Small intestine (tissue), 7 donors: ENCODE results near the gene BAG5. TPM values are rescaled to one million over a fixed set of nuclear protein-coding genes. Genes with fewer than 3 reads are reported as not detected.
A peak's percentile ranks its signal among the peaks of the same experiment; 100 is the strongest.

Experiments
- DNase-seq, 2 donors: peaks; one replicate each; pipeline versions ENCODE4 v3.0.0 to v3.0.0-alpha.2; 2013
- FAIRE-seq: peaks from 2 replicates; lab custom pipeline; 2012; peaks lifted over from hg19 to GRCh38; lab: Jason Lieb, UNC
- H3K27ac ChIP-seq, 3 donors: one replicate each; pipeline ENCODE4 v1.5.1; 2013; ENCODE audit warnings: low read length in 2 of 3, mild to moderate bottlenecking in 2 of 3, control low read depth in 1 of 3, inconsistent platforms in 1 of 3, low read depth in 1 of 3, moderate library complexity in 1 of 3
- H3K27me3 ChIP-seq, 3 donors: one replicate each; pipeline ENCODE4 v1.6.1; 2013; ENCODE audit warnings: low read length in 3 of 3, inconsistent platforms in 1 of 3; ENCODE audit not compliant: control insufficient read depth in 3 of 3, insufficient read depth in 3 of 3
- H3K36me3 ChIP-seq, 3 donors: one replicate each; pipeline ENCODE4 v1.6.1; 2013; ENCODE audit warnings: low read length in 3 of 3, inconsistent platforms in 1 of 3, low read depth in 1 of 3, mild to moderate bottlenecking in 1 of 3, moderate library complexity in 1 of 3; ENCODE audit not compliant: control insufficient read depth in 3 of 3, insufficient read depth in 2 of 3
- H3K4me1 ChIP-seq, 3 donors: one replicate each; pipeline ENCODE4 v1.6.1; 2013; ENCODE audit warnings: low read length in 2 of 3, inconsistent platforms in 1 of 3, low read depth in 1 of 3, mild to moderate bottlenecking in 1 of 3, moderate library complexity in 1 of 3; ENCODE audit not compliant: control insufficient read depth in 3 of 3, insufficient read depth in 2 of 3
- H3K4me3 ChIP-seq, 3 donors: one replicate each; pipeline ENCODE4 v1.5.1; 2013; ENCODE audit warnings: low read length in 3 of 3, control low read depth in 1 of 3, inconsistent platforms in 1 of 3, low read depth in 1 of 3, mild to moderate bottlenecking in 1 of 3, moderate library complexity in 1 of 3
- H3K9me3 ChIP-seq, 2 donors: one replicate each; pipeline ENCODE4 v1.6.1; 2013; ENCODE audit warnings: low read depth in 1 of 2, low read length in 1 of 2; ENCODE audit not compliant: control insufficient read depth in 2 of 2, insufficient read depth in 1 of 2
- WGBS, 3 donors: extraction: QIAGEN DNeasy Blood & Tissue Kit; methylation state at CpG; one replicate each; pipeline ENCODE4 v1.1.7; 2013; 5-methylcytosine and 5-hydroxymethylcytosine counted together
- polyA plus RNA-seq, 4 donors: library from polyadenylated mRNA; stranded (reverse) in 3 of 4; unstranded in 1 of 4; fragments of 200-250 nt in 3 of 4; fragments of 120-200 nt in 1 of 4; gene quantifications; one replicate each; pipeline versions ENCODE4 v1.2.1 to v1.2.3, GENCODE V29; 2013
- donor health status: healthy with polysubstance abuse.
- donor health status: control.
- donor health status: control.
- donor health status: Bipolar disorder and iron deficiency.
- donor health status: healthy.

Gene BAG5
- polyA plus RNA-seq, 4 donors = 8.5 to 21.8 (median 12.6) TPM

- Histone ChIP-seq H3K9me3 (no peaks in the 10 kb centered on the region), H3K4me3 (no peak overlapping the region), H3K36me3 (peaks cover 0 to 56% (median 2%) of the 10 kb centered on the region in 3 donors), H3K27me3 (no peaks in the 10 kb centered on the region), H3K27ac (peak overlapping the region in 2 of 3 donors; percentile 8 to 60), H3K4me1 (peaks cover 0 to 5% (median 0%) of the 10 kb centered on the region in 3 donors)
- WGBS, 3 donors = 14 to 35% (median 34%) methylated on average over 9 of the region's 9 CpGs
- DNase-seq (peak; percentile 74 to 96), FAIRE-seq (no peak)
Observed at GRCh38 chr14:103576371-103577024, 14.0 kb upstream of the BAG5 start.

GRCh38 chr14:103574707-103575285 lies 12.3 kb upstream of the BAG5 start:
- FAIRE-seq (no peak), DNase-seq (no peak)
- H3K27me3 ChIP-seq = no peaks in the 10 kb centered on the region
- H3K4me1 ChIP-seq = peaks cover 0 to 5% (median 0%) of the 10 kb centered on the region in 3 donors
- H3K36me3 ChIP-seq = peaks cover 0 to 51% (median 2%) of the 10 kb centered on the region in 3 donors
- 91 to 94% (median 94%) methylated on average over 18 of the region's 18 CpGs for WGBS, 3 donors
- no peak overlapping the region for H3K4me3 ChIP-seq
- no peak overlapping the region for H3K27ac ChIP-seq
- H3K9me3 ChIP-seq = no peaks in the 10 kb centered on the region

GRCh38 chr14:103574104-103574503 lies 11.6 kb upstream of the BAG5 start:
- Histone ChIP-seq H3K9me3 (no peaks in the 10 kb centered on the region), H3K36me3 (peaks cover 0 to 52% (median 2%) of the 10 kb centered on the region in 3 donors), H3K4me3 (no peak overlapping the region), H3K27me3 (no peaks in the 10 kb centered on the region), H3K4me1 (peaks cover 0 to 5% (median 0%) of the 10 kb centered on the region in 3 donors), H3K27ac (no peak overlapping the region)
- WGBS, 3 donors = 73 to 77% (median 76%) methylated on average over 6 of the region's 6 CpGs
- DNase-seq (no peak), FAIRE-seq (no peak)

- peaks cover 0 to 39% (median 0%) of the 10 kb centered on the region in 3 donors for H3K36me3 ChIP-seq
- no peaks in the 10 kb centered on the region for H3K4me1 ChIP-seq
- no peaks in the 10 kb centered on the region for H3K27me3 ChIP-seq
- no peak overlapping the region for H3K27ac ChIP-seq
- H3K9me3 ChIP-seq = no peaks in the 10 kb centered on the region
- WGBS, 3 donors = 81 to 85% (median 83%) methylated on average over 11 of the region's 11 CpGs
- DNase-seq = no peak
- no peak overlapping the region for H3K4me3 ChIP-seq
- FAIRE-seq = no peak
Observed at GRCh38 chr14:103569408-103569807, 7.0 kb upstream of the BAG5 start.

GRCh38 chr14:103568952-103569351 lies 6.5 kb upstream of the BAG5 start:
- WGBS, 3 donors = 76 to 91% (median 77%) methylated on average over 8 of the region's 8 CpGs
- H3K27me3 ChIP-seq = no peaks in the 10 kb centered on the region
- H3K9me3 ChIP-seq = no peaks in the 10 kb centered on the region
- no peak overlapping the region for H3K4me3 ChIP-seq
- H3K27ac ChIP-seq = no peak overlapping the region
- peaks cover 0 to 3% (median 2%) of the 10 kb centered on the region in 3 donors for H3K4me1 ChIP-seq
- H3K36me3 ChIP-seq = peaks cover 0 to 37% (median 0%) of the 10 kb centered on the region in 3 donors
- FAIRE-seq (no peak), DNase-seq (no peak)

GRCh38 chr14:103563844-103564505 lies 1.5 kb upstream of the BAG5 start:
- Histone ChIP-seq H3K4me1 (peaks cover 2 to 18% (median 4%) of the 10 kb centered on the region in 3 donors), H3K36me3 (peaks cover 4 to 24% (median 5%) of the 10 kb centered on the region in 3 donors), H3K27me3 (no peaks in the 10 kb centered on the region), H3K27ac (no peak overlapping the region), H3K9me3 (no peaks in the 10 kb centered on the region), H3K4me3 (peak overlapping the region; percentile 89 to 97 (median 97))
- WGBS, 3 donors = 41 to 54% (median 48%) methylated on average over 21 of the region's 21 CpGs
- DNase-seq = peak in 1 of 2 donors; percentile 20
- FAIRE-seq = no peak

GRCh38 chr14:103563226-103563620 lies 766 bp upstream of the BAG5 start:
- FAIRE-seq (no peak), DNase-seq (no peak)
- Histone ChIP-seq H3K27me3 (no peaks in the 10 kb centered on the region), H3K36me3 (peaks cover 4 to 27% (median 5%) of the 10 kb centered on the region in 3 donors), H3K4me3 (peak overlapping the region; percentile 89 to 97 (median 97)), H3K9me3 (no peaks in the 10 kb centered on the region), H3K4me1 (peaks cover 2 to 18% (median 4%) of the 10 kb centered on the region in 3 donors), H3K27ac (peak overlapping the region; percentile 86 to 97 (median 96))
- WGBS, 3 donors = 1% methylated on average over 22 of the region's 22 CpGs

- no peaks in the 10 kb centered on the region for H3K27me3 ChIP-seq
- peak overlapping the region; percentile 82 to 97 (median 97) for H3K4me3 ChIP-seq
- H3K36me3 ChIP-seq = peaks cover 4 to 31% (median 5%) of the 10 kb centered on the region in 3 donors
- H3K27ac ChIP-seq = peak overlapping the region; percentile 88 to 97 (median 96)
- FAIRE-seq = no peak
- no peaks in the 10 kb centered on the region for H3K9me3 ChIP-seq
- WGBS, 3 donors = 0 to 1% (median 0%) methylated on average over 7 to 25 of the region's 25 CpGs
- DNase-seq = no peak
- H3K4me1 ChIP-seq = peaks cover 2 to 18% (median 4%) of the 10 kb centered on the region in 3 donors
Observed at GRCh38 chr14:103562179-103562428, 353 bp downstream of the BAG5 start.
